Ectodermal cell (in vitro differentiated cells): Measurements from ENCODE around the gene TARS1.

ENCODE experiments used
- H3K27ac ChIP-seq: 2 replicates; pipeline ENCODE4 v1.7.0; 2013; ENCODE audit warnings: mild to moderate bottlenecking, low read depth, low read length; ENCODE audit not compliant: insufficient read depth, poor library complexity, severe bottlenecking
- H3K27me3 ChIP-seq: 2 replicates; pipeline ENCODE4 v1.7.0; 2013; ENCODE audit warnings: mild to moderate bottlenecking, low read length; ENCODE audit not compliant: insufficient read depth, control insufficient read depth, poor library complexity, severe bottlenecking
- H3K36me3 ChIP-seq: one replicate; pipeline ENCODE4 v1.7.0; 2013; ENCODE audit warnings: low read length; ENCODE audit not compliant: control insufficient read depth, insufficient read depth
- H3K4me1 ChIP-seq: one replicate; pipeline ENCODE4 v1.7.0; 2013; ENCODE audit warnings: low read length; ENCODE audit not compliant: control insufficient read depth, insufficient read depth
- H3K4me3 ChIP-seq: 2 replicates; pipeline ENCODE4 v1.7.0; 2013; ENCODE audit warnings: low read depth, low read length, control low read depth; ENCODE audit not compliant: insufficient read depth
- H3K9me3 ChIP-seq: 2 replicates; pipeline ENCODE4 v1.7.0; 2013; ENCODE audit warnings: mild to moderate bottlenecking, low read length, moderate library complexity; ENCODE audit not compliant: control insufficient read depth
- WGBS, 2 experiments: methylation state at CpG; one replicate each; pipeline ENCODE4 v1.1.7; 2013; ENCODE audit warnings: missing lambda C conversion rate in 2 of 2; 5-methylcytosine and 5-hydroxymethylcytosine counted together

The TARS1 gene

DNA sequence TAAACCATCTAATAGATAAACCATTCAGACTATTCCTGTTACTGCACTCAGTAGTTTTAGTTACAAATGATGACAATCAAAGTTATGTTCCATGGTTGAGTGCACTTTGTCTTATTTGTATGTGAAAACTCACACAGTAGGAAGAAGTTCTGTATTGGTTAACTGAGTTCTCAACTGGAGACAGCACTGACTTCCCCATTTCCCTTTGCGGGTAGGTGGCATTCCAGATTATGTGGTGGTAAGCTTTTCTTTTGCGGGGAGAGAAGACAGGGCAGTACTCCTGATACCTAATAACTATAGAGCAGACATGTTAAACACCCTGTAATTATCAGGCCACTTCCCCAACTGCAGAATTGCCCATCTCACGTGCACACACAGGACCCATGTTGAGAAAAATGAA, 24.4 kb downstream of the TARS1 start:
- no peaks in the 10 kb centered on the region for H3K27me3 ChIP-seq
- H3K27ac ChIP-seq: no peak overlapping the region
- 100% methylated on average over 2 to 3 of the region's 3 CpGs for WGBS, 2 experiments
- no peaks in the 10 kb centered on the region for H3K9me3 ChIP-seq
- H3K4me3 ChIP-seq: no peak overlapping the region
- H3K36me3 ChIP-seq: peaks cover 36% of the 10 kb centered on the region
- H3K4me1 ChIP-seq: no peaks in the 10 kb centered on the region

DNA sequence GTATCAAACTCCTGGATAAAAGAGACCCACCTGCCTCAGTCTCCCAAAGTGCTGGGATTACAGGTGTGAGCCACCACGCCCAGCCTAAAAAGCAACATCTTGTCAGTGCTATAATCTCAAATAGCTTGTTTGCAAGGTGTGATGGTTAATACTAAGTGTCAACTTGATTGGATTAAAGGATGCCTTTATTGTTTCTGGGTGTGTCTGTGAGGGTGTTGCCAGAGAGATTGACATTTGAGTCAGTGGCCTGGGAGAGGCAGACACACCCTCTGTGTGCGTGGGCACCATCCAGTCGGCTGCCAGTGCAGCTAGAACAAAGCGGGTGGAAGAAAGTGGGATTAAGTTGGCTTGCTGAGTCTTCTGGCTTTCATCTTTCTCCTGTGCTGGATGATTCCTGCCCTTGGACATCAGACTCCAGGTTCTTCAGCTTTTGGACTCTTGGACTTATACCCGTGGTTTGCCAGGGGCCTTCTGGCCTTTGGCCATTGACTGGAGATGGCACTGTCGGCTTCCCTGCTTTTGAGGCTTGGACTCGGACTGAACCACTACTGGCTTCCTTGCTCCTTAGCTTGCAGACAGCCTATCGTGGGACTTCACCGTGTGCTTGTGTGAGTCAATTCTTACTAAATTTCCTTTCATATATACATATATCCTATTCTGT, 28.1 kb downstream of the TARS1 start:
- Histone ChIP-seq H3K27ac (no peak overlapping the region), H3K4me3 (no peak overlapping the region), H3K36me3 (peaks cover 17% of the 10 kb centered on the region), H3K4me1 (no peaks in the 10 kb centered on the region), H3K27me3 (no peaks in the 10 kb centered on the region), H3K9me3 (no peaks in the 10 kb centered on the region)
- 95% methylated on average over 9 of the region's 9 CpGs for WGBS, 2 experiments

DNA sequence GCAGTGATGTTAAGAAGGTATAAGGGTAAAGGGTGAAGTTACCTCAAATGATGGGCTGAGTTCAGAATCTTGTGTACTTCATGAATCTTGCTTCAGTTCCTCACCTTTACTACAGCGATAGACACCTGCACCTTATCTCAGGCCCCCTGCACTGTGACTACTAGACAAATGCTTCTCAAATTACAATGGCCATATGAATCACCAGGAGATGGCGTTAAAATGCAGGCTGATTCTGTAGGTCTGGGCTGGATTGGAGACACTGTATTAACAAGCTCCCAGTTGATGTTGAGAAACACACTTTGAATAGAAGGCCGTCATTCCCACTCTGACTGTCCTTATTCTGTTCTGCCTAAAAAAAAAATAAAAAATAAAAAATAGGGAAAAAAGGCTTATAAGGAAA, 29.8 kb downstream of the TARS1 start:
- Histone ChIP-seq H3K27ac (no peak overlapping the region), H3K27me3 (no peaks in the 10 kb centered on the region), H3K4me3 (no peak overlapping the region), H3K4me1 (no peaks in the 10 kb centered on the region), H3K9me3 (no peaks in the 10 kb centered on the region), H3K36me3 (peaks cover 16% of the 10 kb centered on the region)
- 86 to 92% methylated on average over 2 to 3 of the region's 3 CpGs for WGBS, 2 experiments

DNA sequence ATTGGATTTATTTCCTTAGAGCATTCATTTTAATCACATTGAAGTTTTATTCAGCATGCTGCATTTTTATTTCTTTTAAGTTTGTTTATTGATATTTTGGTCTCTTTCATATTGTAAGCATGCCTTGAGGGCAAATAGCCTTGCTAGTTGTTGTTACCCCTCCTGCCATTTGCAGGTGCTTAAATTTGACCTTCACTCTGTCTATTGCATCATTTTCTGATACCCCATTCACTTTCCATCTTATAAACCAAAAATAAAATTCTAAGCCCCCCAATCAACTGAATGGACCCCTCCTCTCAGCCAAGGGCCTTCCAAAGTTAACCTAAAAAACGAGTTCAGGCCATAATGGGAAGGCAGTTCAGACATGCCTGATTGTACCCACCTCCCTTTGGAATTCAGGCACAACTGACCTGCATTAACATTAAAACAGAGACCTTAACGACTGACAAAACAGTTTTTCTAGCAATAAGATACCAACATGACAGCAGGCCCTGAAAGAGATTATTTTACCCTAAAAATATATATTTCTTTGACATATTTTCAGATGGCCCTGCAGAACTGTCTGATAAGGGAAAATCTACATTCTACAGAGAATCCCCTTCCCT, 32.1 kb downstream of the TARS1 start:
- Histone ChIP-seq H3K9me3 (no peaks in the 10 kb centered on the region), H3K27ac (no peak overlapping the region), H3K4me3 (no peak overlapping the region), H3K27me3 (no peaks in the 10 kb centered on the region), H3K4me1 (no peaks in the 10 kb centered on the region), H3K36me3 (peaks cover 5% of the 10 kb centered on the region)
- WGBS, 2 experiments: 14 to 29% methylated on average over 2 of the region's 2 CpGs

DNA sequence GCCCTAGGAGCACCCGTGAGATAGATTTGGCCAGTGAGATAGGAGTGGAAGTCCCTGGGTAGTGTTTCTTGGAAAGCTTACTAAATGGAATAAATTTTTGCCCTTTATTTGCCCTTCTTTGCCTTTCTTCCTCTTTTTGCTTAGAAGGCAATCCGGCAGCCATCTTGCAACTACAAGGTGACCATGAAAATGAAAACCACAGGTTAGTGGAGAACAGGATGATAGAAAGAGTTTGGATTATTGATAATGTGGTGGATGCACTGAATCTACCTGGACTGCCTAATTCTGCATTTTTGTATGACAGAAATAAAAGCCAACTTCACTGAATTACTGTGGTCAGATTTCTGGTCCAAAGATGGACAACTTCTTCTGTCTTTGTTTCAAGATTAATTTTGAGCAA, 33.2 kb downstream of the TARS1 start:
- Histone ChIP-seq H3K27ac (no peak overlapping the region), H3K4me3 (no peak overlapping the region), H3K4me1 (no peaks in the 10 kb centered on the region), H3K36me3 (peaks cover 5% of the 10 kb centered on the region), H3K27me3 (no peaks in the 10 kb centered on the region), H3K9me3 (no peaks in the 10 kb centered on the region)
- WGBS, 2 experiments: 94 to 100% methylated on average over 2 of the region's 2 CpGs

DNA sequence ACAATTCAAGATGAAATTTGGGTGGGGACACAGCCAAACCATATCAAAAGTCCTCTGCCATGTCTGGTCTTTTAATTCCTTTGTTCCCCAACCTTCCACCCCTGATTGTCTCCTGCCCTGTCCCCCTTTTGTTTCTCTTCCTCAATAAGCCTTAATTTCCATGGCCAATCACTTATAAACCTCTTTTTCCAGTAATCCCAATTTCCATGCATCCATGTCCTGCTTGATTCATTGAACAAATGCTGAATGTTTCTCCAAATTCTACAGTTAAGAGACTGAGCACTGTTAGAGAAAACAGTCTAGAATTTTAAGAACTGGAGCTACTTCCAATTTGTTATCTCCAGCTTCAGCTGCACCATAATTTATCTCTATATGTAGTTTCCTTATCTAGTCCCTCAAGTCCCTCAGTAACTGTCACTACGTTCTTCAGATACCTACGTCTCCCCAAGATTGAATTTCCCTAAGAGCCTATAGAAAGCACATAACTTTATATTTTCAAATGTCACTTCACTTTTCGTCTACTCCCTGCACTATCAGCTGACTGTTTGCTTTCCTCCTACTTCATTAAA, 34.2 kb downstream of the TARS1 start:
- WGBS, 2 experiments: 92 to 97% methylated on average over 3 of the region's 3 CpGs
- Histone ChIP-seq H3K36me3 (peaks cover 5% of the 10 kb centered on the region), H3K4me1 (no peaks in the 10 kb centered on the region), H3K27ac (no peak overlapping the region), H3K27me3 (no peaks in the 10 kb centered on the region), H3K4me3 (no peak overlapping the region), H3K9me3 (no peaks in the 10 kb centered on the region)

DNA sequence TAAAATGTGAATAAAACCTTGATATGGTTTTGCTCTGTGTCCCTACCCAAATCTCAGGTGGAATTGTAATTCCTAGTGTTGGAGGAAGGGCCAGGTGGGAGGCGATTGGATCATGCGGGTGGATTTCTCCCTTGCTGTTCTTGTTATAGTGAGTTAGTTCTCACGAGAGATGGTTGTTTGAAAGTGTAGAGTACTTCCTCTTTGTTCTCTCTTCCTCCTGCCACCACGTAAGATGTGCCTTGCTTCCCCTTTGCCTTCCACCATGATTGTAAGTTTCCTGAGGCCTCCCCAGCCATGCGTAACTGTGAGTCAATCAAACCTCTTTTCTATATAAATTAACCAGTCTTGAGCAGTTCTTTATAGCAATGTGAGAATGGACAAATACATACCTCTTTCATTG, 34.9 kb downstream of the TARS1 start:
- no peaks in the 10 kb centered on the region for H3K9me3 ChIP-seq
- peaks cover 5% of the 10 kb centered on the region for H3K36me3 ChIP-seq
- no peak overlapping the region for H3K27ac ChIP-seq
- no peaks in the 10 kb centered on the region for H3K4me1 ChIP-seq
- 91 to 98% methylated on average over 4 to 5 of the region's 5 CpGs for WGBS, 2 experiments
- no peak overlapping the region for H3K4me3 ChIP-seq
- no peaks in the 10 kb centered on the region for H3K27me3 ChIP-seq

DNA sequence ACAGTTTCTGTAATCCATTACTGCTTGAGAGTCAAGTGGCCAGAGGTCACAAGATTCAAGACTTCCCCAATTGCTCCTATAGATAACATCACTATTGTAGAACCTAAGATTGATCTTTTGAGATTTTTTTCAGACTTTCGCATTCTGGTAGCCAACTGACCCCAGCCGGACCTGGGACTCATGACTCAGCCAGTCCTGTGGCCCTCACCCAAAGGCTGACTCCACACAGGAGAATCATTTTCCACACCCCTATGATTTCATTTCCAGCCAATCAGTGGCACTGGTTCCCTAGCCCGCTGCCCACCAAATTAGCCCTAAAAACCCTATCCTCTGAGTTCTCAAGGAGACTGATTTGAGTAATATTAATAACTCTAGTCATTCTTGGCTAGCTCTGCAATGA, 36.2 kb downstream of the TARS1 start:
- H3K36me3 ChIP-seq: peaks cover 2% of the 10 kb centered on the region
- H3K4me1 ChIP-seq: no peaks in the 10 kb centered on the region
- WGBS, 2 experiments: 95 to 96% methylated on average over 2 to 3 of the region's 3 CpGs
- no peak overlapping the region for H3K4me3 ChIP-seq
- no peaks in the 10 kb centered on the region for H3K27me3 ChIP-seq
- H3K27ac ChIP-seq: no peak overlapping the region
- H3K9me3 ChIP-seq: no peaks in the 10 kb centered on the region

DNA sequence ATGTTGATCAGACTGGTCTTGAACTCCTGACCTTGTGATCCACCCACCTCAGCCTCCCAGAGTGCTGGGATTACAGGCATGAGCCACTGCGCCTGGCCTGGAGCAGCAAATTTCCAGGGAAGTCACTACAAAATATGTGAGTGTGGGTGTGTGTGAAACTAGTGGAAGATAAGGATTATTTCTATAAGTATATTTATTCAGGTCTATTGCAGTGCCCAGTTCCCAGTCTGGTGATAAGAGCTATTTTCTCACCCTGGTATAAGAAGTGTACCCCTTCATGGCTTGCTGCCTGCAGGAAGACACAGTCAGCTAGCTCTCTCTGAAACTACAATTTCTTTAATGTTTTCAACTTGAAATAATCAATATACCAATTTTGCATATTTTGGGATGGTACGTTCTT, 37.1 kb downstream of the TARS1 start:
- H3K9me3 ChIP-seq: no peaks in the 10 kb centered on the region
- 85 to 97% methylated on average over 2 of the region's 2 CpGs for WGBS, 2 experiments
- H3K4me1 ChIP-seq: no peaks in the 10 kb centered on the region
- no peak overlapping the region for H3K27ac ChIP-seq
- H3K36me3 ChIP-seq: no peaks in the 10 kb centered on the region
- no peak overlapping the region for H3K4me3 ChIP-seq
- H3K27me3 ChIP-seq: no peaks in the 10 kb centered on the region

DNA sequence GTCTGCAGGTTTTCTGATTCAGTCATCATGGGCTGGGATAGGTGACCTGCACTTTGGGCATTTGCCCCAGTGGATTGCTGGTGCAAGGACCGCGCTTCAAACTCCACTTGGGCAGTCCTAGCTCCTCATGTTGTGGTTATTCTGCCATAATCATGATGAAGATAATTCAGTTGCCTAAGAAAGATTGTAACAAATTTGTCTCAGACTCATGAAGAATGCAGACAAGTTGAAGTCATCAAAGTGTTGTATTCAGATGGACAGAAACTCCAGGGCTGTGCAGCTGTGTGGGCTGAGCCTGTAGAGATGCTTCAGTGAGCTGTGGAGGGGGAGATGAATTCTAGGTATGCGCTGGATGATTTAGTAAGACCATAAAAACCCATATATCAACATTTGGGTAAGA, 38.5 kb downstream of the TARS1 start:
- Histone ChIP-seq H3K4me1 (no peaks in the 10 kb centered on the region), H3K9me3 (no peaks in the 10 kb centered on the region), H3K36me3 (no peaks in the 10 kb centered on the region), H3K27me3 (no peaks in the 10 kb centered on the region), H3K27ac (no peak overlapping the region), H3K4me3 (no peak overlapping the region)
- WGBS, 2 experiments: 94 to 96% methylated on average over 2 to 3 of the region's 3 CpGs
